Testis (tissue), 3 donors: ENCODE results near the gene AGFG2. TPM values are rescaled to one million over a fixed set of nuclear protein-coding genes. Genes with fewer than 3 reads are reported as not detected.

Experiments
- DNase-seq: peaks from one replicate; pipeline ENCODE4 v3.0.0-alpha.2; 2019
- H3K27ac ChIP-seq, 2 donors: fragments of 200-600 bp; sonication (generic); one replicate each; pipeline ENCODE4 v1.5.1; 2019
- H3K27me3 ChIP-seq: fragments of 200-600 bp; sonication (generic); one replicate; pipeline ENCODE4 v1.5.1; 2019
- H3K36me3 ChIP-seq: fragments of 200-600 bp; sonication (generic); one replicate; pipeline ENCODE4 v1.5.1; 2017; ENCODE audit warnings: low read depth; ENCODE audit errors: missing control alignments
- H3K4me1 ChIP-seq: fragments of 200-600 bp; sonication (generic); one replicate; pipeline ENCODE4 v1.5.1; 2019
- H3K4me3 ChIP-seq, 2 donors: fragments of 200-600 bp; sonication (generic); one replicate each; pipeline ENCODE4 v1.5.1; 2017 to 2019
- H3K9me3 ChIP-seq: fragments of 200-600 bp; sonication (generic); one replicate; pipeline ENCODE4 v1.5.1; 2017
- POLR2A ChIP-seq: fragments of 450-650 bp; IDR thresholded peaks from one replicate; pipeline ENCODE4 v1.6.1; 2017; ENCODE audit warnings: antibody characterized with exemption, mild to moderate bottlenecking, moderate library complexity
- WGBS, 2 donors: methylation state at CpG; one replicate each; pipeline ENCODE4 v1.1.5; 2018; 5-methylcytosine and 5-hydroxymethylcytosine counted together
- intact Hi-C: fragments of 100-400 bp; cut with DNase I; formaldehyde crosslinking; loops from one replicate; pipeline ENCODE4 v1.15.1; 2023; ENCODE audit warnings: low total_unique reads
- polyA plus RNA-seq: library from polyadenylated mRNA; stranded (reverse); fragments of 350-450 nt; fragmentation: Illumina TruSeq; extraction: RNeasy Lipid Tissue Mini Kit (QIAGEN cat#74804); gene quantifications from one replicate; pipeline ENCODE4 v1.2.3, GENCODE V29; 2014; ENCODE audit warnings: low read depth, low replicate concordance; ENCODE audit not compliant: insufficient read depth
- total RNA-seq, 2 donors: library from RNA; depleted of rRNA; stranded (reverse); fragments of >200 nt; gene quantifications; one replicate each; pipeline ENCODE4 v1.2.3, GENCODE V29; 2016
- TF ChIP-seq, protein P1 (sequence below), 3 experiments: fragments of 450-650 bp in 2 of 3; fragments of 200-600 bp in 1 of 3; sonication (generic) in 1 of 3; IDR thresholded peaks; one replicate each; pipeline ENCODE4 v1.5.1; 2016 to 2019; ENCODE audit warnings: antibody characterized with exemption in 3 of 3, mild to moderate bottlenecking in 2 of 3, moderate library complexity in 1 of 3

AGFG2 gene
- total and polyA plus RNA-seq, 3 donors from 2014 or later, result 51.4 to 67.2 (median 62.0) TPM

DNA sequence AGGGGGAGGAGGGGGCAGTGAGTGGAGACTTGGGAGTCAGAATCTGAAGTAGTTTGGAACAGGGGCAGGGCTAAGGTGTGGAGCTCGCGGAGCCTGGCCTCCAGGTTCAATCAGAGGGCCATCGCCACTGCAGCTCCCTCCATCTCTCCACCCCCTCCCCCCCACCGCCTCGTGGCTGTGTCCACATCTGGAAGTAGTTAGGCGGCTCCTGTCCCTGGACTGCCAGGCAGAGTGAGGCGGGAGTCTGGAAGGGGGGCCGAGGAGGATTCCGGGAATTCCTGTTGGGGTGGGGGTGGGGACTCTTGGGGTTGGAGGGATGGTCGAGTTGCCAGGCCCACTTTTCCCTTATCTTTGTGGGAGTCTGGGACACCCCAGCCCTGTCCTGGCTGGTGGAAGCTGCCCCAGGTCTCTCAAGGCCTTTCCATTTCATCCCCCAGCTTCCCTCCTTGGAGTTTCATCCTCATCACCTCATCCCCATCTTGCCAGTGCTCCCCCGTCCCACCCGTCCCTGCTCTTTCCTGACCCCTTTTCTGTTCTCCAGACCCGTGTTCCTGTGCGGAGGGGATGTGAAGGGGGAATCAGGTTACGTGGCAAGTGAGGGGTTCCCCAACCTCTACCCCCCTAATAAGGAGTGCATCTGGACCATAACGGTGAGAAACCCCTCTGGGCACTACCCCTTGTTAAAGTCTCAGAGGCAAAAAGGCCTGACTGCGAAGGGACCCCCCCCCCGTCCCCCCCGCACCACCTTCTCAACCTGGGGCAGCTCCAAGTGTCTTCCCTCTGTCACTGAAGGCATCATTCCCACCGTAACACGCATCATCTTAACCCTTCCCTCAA is 64.1 kb downstream of the AGFG2 start:
- peak; percentile 79 for DNase-seq
- intact Hi-C loops, result no loop called here
- peak overlapping the region; percentile 56 to 62 for H3K4me3 ChIP-seq
- no peaks in the 10 kb centered on the region for H3K27me3 ChIP-seq
- TF ChIP-seq, protein P1, sequence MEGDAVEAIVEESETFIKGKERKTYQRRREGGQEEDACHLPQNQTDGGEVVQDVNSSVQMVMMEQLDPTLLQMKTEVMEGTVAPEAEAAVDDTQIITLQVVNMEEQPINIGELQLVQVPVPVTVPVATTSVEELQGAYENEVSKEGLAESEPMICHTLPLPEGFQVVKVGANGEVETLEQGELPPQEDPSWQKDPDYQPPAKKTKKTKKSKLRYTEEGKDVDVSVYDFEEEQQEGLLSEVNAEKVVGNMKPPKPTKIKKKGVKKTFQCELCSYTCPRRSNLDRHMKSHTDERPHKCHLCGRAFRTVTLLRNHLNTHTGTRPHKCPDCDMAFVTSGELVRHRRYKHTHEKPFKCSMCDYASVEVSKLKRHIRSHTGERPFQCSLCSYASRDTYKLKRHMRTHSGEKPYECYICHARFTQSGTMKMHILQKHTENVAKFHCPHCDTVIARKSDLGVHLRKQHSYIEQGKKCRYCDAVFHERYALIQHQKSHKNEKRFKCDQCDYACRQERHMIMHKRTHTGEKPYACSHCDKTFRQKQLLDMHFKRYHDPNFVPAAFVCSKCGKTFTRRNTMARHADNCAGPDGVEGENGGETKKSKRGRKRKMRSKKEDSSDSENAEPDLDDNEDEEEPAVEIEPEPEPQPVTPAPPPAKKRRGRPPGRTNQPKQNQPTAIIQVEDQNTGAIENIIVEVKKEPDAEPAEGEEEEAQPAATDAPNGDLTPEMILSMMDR (IDR thresholded peaks at IDR 0.05), result no peak
- no peak for TF ChIP-seq POLR2A
- H3K9me3 ChIP-seq, result no peaks in the 10 kb centered on the region
- peaks cover 35% of the 10 kb centered on the region for H3K4me1 ChIP-seq
- H3K27ac ChIP-seq, result peak overlapping the region; percentile 79 to 81
- no peaks in the 10 kb centered on the region for H3K36me3 ChIP-seq
- WGBS, 2 donors, result 15 to 25% methylated on average over 9 to 21 of the region's 21 CpGs

DNA sequence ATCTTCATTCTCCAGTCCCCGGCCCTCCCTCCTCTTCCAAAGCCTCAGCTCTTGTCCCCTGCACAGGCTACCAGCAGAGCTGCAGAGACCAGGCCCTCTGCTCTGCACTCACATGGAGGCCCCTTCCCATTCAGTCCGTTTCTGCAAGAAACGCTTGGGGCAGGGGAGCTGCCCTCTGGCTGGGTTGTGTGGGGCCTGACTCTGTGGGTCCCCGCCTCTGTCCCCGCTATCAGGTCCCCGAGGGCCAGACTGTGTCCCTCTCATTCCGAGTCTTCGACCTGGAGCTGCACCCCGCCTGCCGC is 64.7 kb downstream of the AGFG2 start:
- peak overlapping the region; percentile 56 to 62 for H3K4me3 ChIP-seq
- H3K4me1 ChIP-seq, result peaks cover 35% of the 10 kb centered on the region
- H3K27ac ChIP-seq, result peak overlapping the region; percentile 79 to 81
- TF ChIP-seq, protein P1 (IDR thresholded peaks at IDR 0.05), result no peak
- no peak for TF ChIP-seq POLR2A
- no peaks in the 10 kb centered on the region for H3K27me3 ChIP-seq
- H3K9me3 ChIP-seq, result no peaks in the 10 kb centered on the region
- intact Hi-C loops, result no loop called here
- H3K36me3 ChIP-seq, result no peaks in the 10 kb centered on the region
- 4 to 15% methylated on average over 7 of the region's 10 CpGs for WGBS, 2 donors
- no peak for DNase-seq

GRCh38 chr7:100604028-100604975 is 65.3 kb downstream of the AGFG2 start:
- H3K27me3 ChIP-seq, result no peaks in the 10 kb centered on the region
- intact Hi-C loops, result no loop called here
- H3K9me3 ChIP-seq, result no peaks in the 10 kb centered on the region
- H3K4me3 ChIP-seq, result peak overlapping the region; percentile 56 to 62
- H3K4me1 ChIP-seq, result peaks cover 35% of the 10 kb centered on the region
- WGBS, 2 donors, result 0 to 1% methylated on average over 47 to 55 of the region's 70 CpGs
- TF ChIP-seq, protein P1 (IDR thresholded peaks at IDR 0.05), result peak; percentile 2 to 26 (median 19)
- no peak for TF ChIP-seq POLR2A
- DNase-seq, result peak; percentile 68
- peak overlapping the region; percentile 79 to 81 for H3K27ac ChIP-seq
- H3K36me3 ChIP-seq, result no peaks in the 10 kb centered on the region

- Histone ChIP-seq H3K27ac (peak overlapping the region; percentile 79 to 81), H3K4me1 (peaks cover 30% of the 10 kb centered on the region), H3K27me3 (no peaks in the 10 kb centered on the region), H3K9me3 (no peaks in the 10 kb centered on the region), H3K36me3 (no peaks in the 10 kb centered on the region), H3K4me3 (peak overlapping the region; percentile 56 to 62)
- WGBS, 2 donors, result 17 to 22% methylated on average over 34 to 64 of the region's 68 CpGs
- intact Hi-C loops, result no loop called here
- TF ChIP-seq, protein P1 (IDR thresholded peaks at IDR 0.05), result no peak
- no peak for DNase-seq
Observed at GRCh38 chr7:100604976-100605911, 66.2 kb downstream of the AGFG2 start.
